K562 (cell line): Measurements from ENCODE around the gene AGMO.

Source experiments
- CBX1 ChIP-seq: sonication (generic); IDR thresholded peaks from 2 replicates; pipeline ENCODE4 v1.6.1; 2016; ENCODE audit warnings: antibody characterized with exemption, low read depth, mild to moderate bottlenecking
- ELF1 ChIP-seq: fragments of 200-800 bp; sonication (Bioruptor generic); IDR thresholded peaks from 2 replicates; pipeline ENCODE4 v1.6.1; 2016; ENCODE audit warnings: missing genetic modification characterization, missing compliant biosample characterization
- NCOA1 ChIP-seq: fragments of 450-650 bp; IDR thresholded peaks from 2 replicates; pipeline ENCODE4 v1.6.1; 2016; ENCODE audit warnings: low read depth
- ZNF583 ChIP-seq: fragments of 250-450 bp; sonication (Bioruptor Pico); IDR thresholded peaks from 2 replicates; pipeline ENCODE4 v1.4.0; 2020

DNA sequence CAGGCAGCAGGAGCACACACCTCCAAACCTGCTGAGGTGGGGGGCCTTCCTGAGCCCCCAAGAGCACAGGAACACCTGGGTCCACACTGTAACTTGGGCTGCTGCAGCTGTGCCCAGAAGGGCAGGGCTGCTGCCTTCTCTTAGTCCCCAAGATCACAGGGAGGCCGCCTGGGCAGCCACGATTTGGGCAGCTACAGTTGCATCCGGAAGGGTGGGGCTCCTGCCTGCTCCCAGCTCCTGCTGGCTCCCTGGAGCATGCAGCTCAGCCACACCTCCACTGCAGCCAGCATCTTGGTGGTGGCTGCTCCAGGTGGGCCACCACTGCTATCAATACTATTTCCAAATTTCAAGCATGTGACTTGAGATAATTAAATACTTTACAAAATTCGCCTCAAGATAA lies 38.5 kb upstream of the AGMO start:
- TF ChIP-seq ZNF583 (CRISPR knock-in tag) (no peak), ELF1 (tag) (no peak), NCOA1 (no peak), CBX1 (no peak)
